ENCODE data around the gene NMNAT2.

GRCh38 chr1:183274836-183275235 lies 143.3 kb downstream of the NMNAT2 start:
- no peak for TF ChIP-seq POLR2AphosphoS5 (IDR thresholded peaks at IDR 0.05)
- TF ChIP-seq, protein P1, sequence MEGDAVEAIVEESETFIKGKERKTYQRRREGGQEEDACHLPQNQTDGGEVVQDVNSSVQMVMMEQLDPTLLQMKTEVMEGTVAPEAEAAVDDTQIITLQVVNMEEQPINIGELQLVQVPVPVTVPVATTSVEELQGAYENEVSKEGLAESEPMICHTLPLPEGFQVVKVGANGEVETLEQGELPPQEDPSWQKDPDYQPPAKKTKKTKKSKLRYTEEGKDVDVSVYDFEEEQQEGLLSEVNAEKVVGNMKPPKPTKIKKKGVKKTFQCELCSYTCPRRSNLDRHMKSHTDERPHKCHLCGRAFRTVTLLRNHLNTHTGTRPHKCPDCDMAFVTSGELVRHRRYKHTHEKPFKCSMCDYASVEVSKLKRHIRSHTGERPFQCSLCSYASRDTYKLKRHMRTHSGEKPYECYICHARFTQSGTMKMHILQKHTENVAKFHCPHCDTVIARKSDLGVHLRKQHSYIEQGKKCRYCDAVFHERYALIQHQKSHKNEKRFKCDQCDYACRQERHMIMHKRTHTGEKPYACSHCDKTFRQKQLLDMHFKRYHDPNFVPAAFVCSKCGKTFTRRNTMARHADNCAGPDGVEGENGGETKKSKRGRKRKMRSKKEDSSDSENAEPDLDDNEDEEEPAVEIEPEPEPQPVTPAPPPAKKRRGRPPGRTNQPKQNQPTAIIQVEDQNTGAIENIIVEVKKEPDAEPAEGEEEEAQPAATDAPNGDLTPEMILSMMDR (IDR thresholded peaks at IDR 0.05): no peak
- TF ChIP-seq POLR2A (IDR thresholded peaks at IDR 0.05): no peak
- TF ChIP-seq EP300 (IDR thresholded peaks at IDR 0.05): no peak
